ENCODE results near the gene TLK2.
"Not testable (repeated sequence)": the region's sequence is repeated elsewhere in the genome, so short reads cannot be mapped to it uniquely, and the experiment has no call there.

The TLK2 gene

DNA sequence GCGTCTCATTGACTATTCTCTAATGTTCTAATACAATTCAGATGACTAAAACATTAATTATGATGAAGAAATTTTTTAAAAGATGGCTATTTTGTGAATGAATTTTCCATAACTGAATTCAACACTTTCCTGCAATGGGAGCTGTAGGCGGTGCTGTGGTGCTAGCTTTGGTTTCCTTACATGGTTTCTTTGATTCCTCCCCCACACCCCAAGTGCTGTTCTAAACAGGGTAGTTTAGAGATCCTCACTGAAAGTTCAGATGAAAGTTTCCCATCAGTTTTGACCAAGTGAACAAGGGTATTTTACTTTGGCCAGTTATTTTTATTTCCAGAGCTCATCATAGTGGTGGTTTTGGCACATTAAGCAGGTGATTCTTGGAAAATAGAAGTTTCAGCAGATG, 122.8 kb downstream of the TLK2 start:
- DNase-seq (ENCODE audit: low spot score): peak; percentile 19

- DNase-seq (ENCODE audit: low spot score): not testable (repeated sequence)
Measured at GRCh38 chr17:62603783-62604182, 125.2 kb downstream of the TLK2 start.

- no peak for DNase-seq (ENCODE audit: low spot score)
Measured at GRCh38 chr17:62605588-62605987, 127.0 kb downstream of the TLK2 start.

DNA sequence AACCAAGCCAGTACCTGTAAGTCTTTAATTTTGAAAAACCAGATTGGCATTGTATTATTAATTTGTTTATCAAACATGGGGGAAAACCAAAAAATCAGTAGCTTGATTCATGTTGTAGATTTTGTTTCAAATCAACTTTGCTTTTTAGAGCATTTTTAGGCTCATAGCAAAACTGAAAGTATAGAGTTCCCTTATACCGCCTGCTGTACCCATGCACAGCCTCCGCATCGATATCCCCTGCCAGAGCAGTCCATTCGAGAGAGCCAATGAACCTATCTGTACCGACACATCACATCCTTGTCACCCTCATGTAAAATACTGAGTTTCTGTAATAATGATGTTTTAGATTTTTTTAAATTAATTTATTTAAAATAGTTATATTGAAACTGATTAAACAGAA, 132.7 kb downstream of the TLK2 start:
- DNase-seq (ENCODE audit: low spot score): no peak

DNA sequence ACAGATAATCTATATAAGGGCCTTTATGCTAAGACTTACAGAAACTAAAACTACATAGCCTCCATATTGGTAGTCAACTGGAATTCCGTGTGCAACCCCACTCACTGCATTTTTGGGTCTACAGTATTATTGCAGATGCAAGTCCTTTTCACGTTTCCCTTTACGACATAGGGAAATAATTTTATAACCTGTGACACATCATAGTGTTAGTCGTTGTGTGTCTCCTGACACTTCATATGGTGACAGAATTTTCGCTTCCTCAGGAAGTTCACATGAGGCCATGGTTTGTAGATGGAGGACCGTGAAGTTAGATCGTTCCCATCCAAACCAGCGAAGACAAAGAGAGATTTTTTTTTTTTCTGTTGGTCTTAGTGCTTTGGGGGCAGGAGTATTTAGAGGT, 133.1 kb downstream of the TLK2 start:
- DNase-seq (ENCODE audit: low spot score): no peak

GRCh38 chr17:62612289-62612688, 133.7 kb downstream of the TLK2 start:
- DNase-seq (ENCODE audit: low spot score): not testable (repeated sequence)

DNA sequence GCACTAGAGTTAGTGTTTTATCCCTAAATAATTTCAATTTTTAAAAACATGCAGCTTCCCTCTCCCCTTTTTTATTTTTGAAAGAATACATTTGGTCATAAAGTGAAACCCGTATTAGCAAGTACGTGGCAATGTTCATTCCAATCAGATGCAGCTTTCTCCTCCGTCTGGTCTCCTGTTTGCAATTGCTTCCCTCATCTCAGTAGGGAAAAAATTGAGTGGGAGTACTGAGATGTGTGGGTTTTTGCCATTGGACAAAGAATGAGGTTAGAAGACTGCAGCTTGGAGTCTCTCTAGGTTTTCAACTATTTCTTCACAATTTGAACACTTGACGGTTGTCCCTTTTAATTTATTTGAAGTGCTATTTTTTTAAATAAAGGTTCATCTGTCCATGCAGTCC, 134.5 kb downstream of the TLK2 start:
- not testable (repeated sequence) for DNase-seq (ENCODE audit: low spot score)

DNA sequence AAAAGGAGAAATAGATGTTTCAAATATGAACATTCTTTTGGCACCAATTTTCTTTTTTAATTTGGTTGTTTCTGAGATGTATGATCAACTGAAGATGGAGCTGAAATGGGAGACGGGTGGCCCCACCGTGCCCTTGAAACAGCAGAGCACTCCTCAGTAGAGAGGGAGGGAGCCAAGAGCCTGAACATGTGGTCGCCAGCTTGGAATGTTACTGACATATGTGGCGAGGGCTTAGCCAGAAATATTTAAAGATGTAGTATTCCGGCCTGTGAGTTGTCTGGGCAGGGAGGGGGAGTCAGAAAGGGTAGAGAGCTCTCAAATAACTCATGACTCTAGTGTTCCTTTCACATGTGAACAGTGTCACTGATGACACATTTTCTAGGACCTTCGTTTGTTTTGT, 135.5 kb downstream of the TLK2 start:
- DNase-seq (ENCODE audit: low spot score): no peak

- no peak for DNase-seq (ENCODE audit: low spot score)
Measured at GRCh38 chr17:62615503-62615902, 136.9 kb downstream of the TLK2 start.

- DNase-seq (ENCODE audit: low spot score): no peak
Measured at GRCh38 chr17:62616993-62617893, 138.6 kb downstream of the TLK2 start.

GRCh38 chr17:62617894-62618472, 139.4 kb downstream of the TLK2 start:
- DNase-seq (ENCODE audit: low spot score): no peak

- no peak for DNase-seq (ENCODE audit: low spot score)
Measured at GRCh38 chr17:62618647-62619416, 140.2 kb downstream of the TLK2 start.

- DNase-seq (ENCODE audit: low spot score): no peak
Measured at GRCh38 chr17:62619417-62620155, 141.0 kb downstream of the TLK2 start.

GRCh38 chr17:62621223-62621622, 142.6 kb downstream of the TLK2 start:
- no peak for DNase-seq (ENCODE audit: low spot score)

DNA sequence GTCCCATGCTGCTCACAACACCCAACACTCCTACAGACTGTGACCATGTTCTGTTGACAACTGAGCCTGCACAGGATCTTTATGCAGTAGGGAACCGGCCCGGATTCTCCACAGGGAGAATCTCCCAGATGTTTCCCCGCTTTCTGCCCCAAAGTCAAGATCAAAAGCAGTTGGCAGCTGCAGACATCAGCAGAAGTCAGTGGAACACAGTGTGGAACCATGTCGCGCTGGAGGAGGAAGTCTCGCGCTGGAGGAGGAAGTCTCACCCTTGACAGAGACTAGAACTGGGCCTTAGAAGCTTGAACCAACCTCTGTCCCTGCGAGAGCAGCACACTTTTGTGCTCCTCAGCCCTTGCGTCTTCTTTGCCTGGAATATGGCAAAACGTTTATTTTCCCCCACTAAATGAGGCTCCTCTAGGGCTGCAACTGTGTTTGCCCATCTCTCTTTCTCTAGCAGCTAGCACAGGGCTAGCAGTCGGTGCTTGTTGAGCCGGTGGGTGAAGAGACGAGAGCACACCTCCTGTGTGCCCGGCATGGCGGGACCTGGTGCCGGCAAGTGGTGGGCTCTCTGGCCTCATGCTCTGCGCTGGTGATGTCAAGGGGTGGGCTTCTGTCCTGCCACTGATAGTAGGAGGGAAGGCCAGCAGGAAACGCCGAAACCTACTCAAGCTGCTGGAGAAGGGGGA, 146.7 kb downstream of the TLK2 start:
- no peak for DNase-seq (ENCODE audit: low spot score)

- DNase-seq (ENCODE audit: low spot score): no peak
Measured at GRCh38 chr17:62625870-62626200, 147.2 kb downstream of the TLK2 start.

DNA sequence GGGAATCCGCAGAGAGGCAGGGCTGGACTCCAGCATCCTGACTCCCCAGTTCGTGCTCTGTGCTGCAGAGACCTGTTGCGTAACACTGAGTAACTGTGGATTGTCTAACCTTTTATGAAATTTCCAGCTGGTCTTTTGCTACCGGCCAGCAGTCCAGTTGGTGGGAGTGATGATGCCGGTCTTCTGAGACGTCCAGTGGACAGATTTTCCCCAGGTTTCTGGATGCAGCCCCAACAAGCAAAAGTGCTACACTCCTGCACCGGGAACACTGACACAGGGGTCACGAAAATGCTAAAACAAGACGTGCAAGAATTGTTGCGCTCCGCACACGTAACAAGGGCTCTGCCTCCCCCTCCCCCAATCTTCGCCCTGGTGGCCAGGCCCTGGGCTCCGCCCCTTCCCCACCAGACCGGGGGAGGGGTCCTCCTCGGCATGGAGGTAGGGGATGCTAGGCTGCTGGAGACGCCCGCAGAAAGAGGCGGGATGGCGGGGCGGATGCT, 148.1 kb downstream of the TLK2 start:
- no peak for DNase-seq (ENCODE audit: low spot score)

- DNase-seq (ENCODE audit: low spot score): peak; percentile 35
Measured at GRCh38 chr17:62627219-62627903, 148.7 kb downstream of the TLK2 start, which contains the start of gene MRC2. TSS of gene MRC2 (plus strand) at chr17:62627670. CDS start at chr17:62627803, 133 bp downstream.

- DNase-seq (ENCODE audit: low spot score): peak; percentile 65
Measured at GRCh38 chr17:62627904-62628633, 149.4 kb downstream of the TLK2 start.
